Adrenal gland (tissue), 12 donors: ENCODE measurements around the gene PRTFDC1. TPM values are rescaled to one million over a fixed set of nuclear protein-coding genes. Genes with fewer than 3 reads are reported as not detected.
A peak's percentile ranks its signal among the peaks of the same experiment; 100 is the strongest.
"Not testable (repeated sequence)": the region's sequence is repeated elsewhere in the genome, so short reads cannot be mapped to it uniquely, and the experiment has no call there.

Experiments used
- DNase-seq, 7 donors: peaks; one replicate each; pipeline ENCODE4 v3.0.0-alpha.2; 2019 to 2020
- H3K27ac ChIP-seq, 5 donors: fragments of 200-600 bp; sonication (generic) in 4 of 5; 1 replicate in 3 of 5; 2 replicates in 2 of 5; pipeline versions ENCODE4 v1.5.1 to v1.8.0; 2016 to 2020; ENCODE audit warnings: mild to moderate bottlenecking in 1 of 5
- H3K27me3 ChIP-seq: fragments of 200-600 bp; 2 replicates; pipeline ENCODE4 v1.8.0; 2021
- H3K36me3 ChIP-seq, 2 donors: fragments of 200-600 bp; replicated peaks in 1 of 2; 1 replicate in 1 of 2; 2 replicates in 1 of 2; pipeline versions ENCODE4 v1.5.1 to v1.8.0; 2018 to 2022
- H3K4me1 ChIP-seq, 2 donors: fragments of 200-600 bp; replicated peaks in 1 of 2; 1 replicate in 1 of 2; 2 replicates in 1 of 2; pipeline versions ENCODE4 v1.5.1 to v1.8.0; 2018 to 2021
- H3K4me3 ChIP-seq, 4 donors: fragments of 200-600 bp; sonication (generic) in 3 of 4; one replicate each; pipeline ENCODE4 v1.5.1; 2016 to 2018
- H3K9me3 ChIP-seq, 3 donors: fragments of 200-600 bp; sonication (generic) in 1 of 3; replicated peaks in 1 of 3; 1 replicate in 2 of 3; 2 replicates in 1 of 3; pipeline versions ENCODE4 v1.5.1 to v1.8.0; 2016 to 2021
- CTCF ChIP-seq, 6 experiments: fragments of 450-650 bp in 4 of 6; fragments of 200-600 bp in 2 of 6; sonication (generic) in 1 of 6; IDR thresholded peaks; 1 replicate in 5 of 6; 2 replicates in 1 of 6; pipeline versions ENCODE4 v1.5.1 to v1.8.0; 2016 to 2021; ENCODE audit warnings: antibody characterized with exemption in 6 of 6, mild to moderate bottlenecking in 2 of 6, moderate library complexity in 1 of 6
- POLR2A ChIP-seq, 2 donors: fragments of 450-650 bp; IDR thresholded peaks; one replicate each; pipeline ENCODE4 v1.6.1; 2017; ENCODE audit warnings: antibody characterized with exemption in 2 of 2, mild to moderate bottlenecking in 2 of 2, moderate library complexity in 1 of 2
- WGBS, 4 donors: extraction: QIAGEN DNeasy Blood & Tissue Kit in 2 of 4; methylation state at CpG; one replicate each; pipeline versions ENCODE4 v1.1.5 to v1.1.7; 2013 to 2017; 5-methylcytosine and 5-hydroxymethylcytosine counted together
- intact Hi-C, 2 donors: fragments of 100-400 bp; cut with DNase I; formaldehyde crosslinking; loops; one replicate each; pipeline versions ENCODE4 v1.14.1 to v1.15.0; 2022 to 2023
- polyA plus RNA-seq, 3 donors: library from polyadenylated mRNA; stranded (reverse); fragments of 200-250 nt in 2 of 3; fragments of 350-450 nt in 1 of 3; fragmentation: Illumina TruSeq in 1 of 3; extraction: RNeasy Lipid Tissue Mini Kit (QIAGEN cat#74804) in 1 of 3; gene quantifications; one replicate each; pipeline ENCODE4 v1.2.3, GENCODE V29; 2013 to 2014
- total RNA-seq, 9 donors: library from RNA; depleted of rRNA in 4 of 9; stranded (reverse); fragments of >200 nt in 4 of 9; fragments of 120-200 nt in 1 of 9; fragmentation: NEBNext Ultra II Directional in 1 of 9; extraction: Animal tissue kit (Norgen Biotek cat#: 25700) in 1 of 9; gene quantifications; one replicate each; pipeline versions ENCODE4 v1.1.0 to v1.2.4, GENCODE V29; 2013 to 2023
- donor health status: healthy with polysubstance abuse.
- donor health status: Bipolar disorder and iron deficiency.
- donor health status: DM: yes; HTN: yes; CAD: no.
- donor health status: DM: no; HTN: no; CAD: no.
- donor health status: DM: no; HTN: no; CAD: no.
- donor health status: DM: yes; HTN: yes; CAD: no.

PRTFDC1 gene
- total and polyA plus RNA-seq, 12 donors: 13.5 to 56.5 (median 26.6) TPM

- Histone ChIP-seq H3K27ac (no peak overlapping the region), H3K27me3 (no peaks in the 10 kb centered on the region), H3K9me3 (no peaks in the 10 kb centered on the region), H3K36me3 (no peaks in the 10 kb centered on the region), H3K4me3 (no peak overlapping the region), H3K4me1 (peaks cover 7 to 25% of the 10 kb centered on the region in 2 donors)
- no peak for DNase-seq
- 94 to 98% (median 95%) methylated on average over 4 of the region's 4 CpGs for WGBS, 4 donors
- intact Hi-C loops: no loop called here
- TF ChIP-seq CTCF (IDR thresholded peaks at IDR 0.05): no peak
Measured at GRCh38 chr10:24925799-24926198, 26.6 kb downstream of the PRTFDC1 start.

GRCh38 chr10:24924483-24924882 lies 27.9 kb downstream of the PRTFDC1 start:
- H3K27ac ChIP-seq, H3K9me3 ChIP-seq, DNase-seq, H3K4me3 ChIP-seq, intact Hi-C loops, H3K27me3 ChIP-seq, H3K36me3 ChIP-seq: not testable (repeated sequence)
- H3K4me1 ChIP-seq: peaks cover 8 to 19% of the 10 kb centered on the region in 2 donors

- Histone ChIP-seq H3K27ac (peak overlapping the region in 1 of 5 donors; percentile 7), H3K4me1 (peaks cover 8 to 15% of the 10 kb centered on the region in 2 donors)
- H3K27me3 ChIP-seq, H3K36me3 ChIP-seq, intact Hi-C loops, DNase-seq, H3K9me3 ChIP-seq, H3K4me3 ChIP-seq: not testable (repeated sequence)
- WGBS, 4 donors: 81 to 98% (median 94%) methylated on average over 5 to 6 of the region's 6 CpGs
Measured at GRCh38 chr10:24922222-24922868, 30.1 kb downstream of the PRTFDC1 start.

- peak; percentile 78 to 94 (median 91) for DNase-seq
- H3K27ac ChIP-seq: peak overlapping the region; percentile 16 to 81 (median 77)
- no peak for TF ChIP-seq POLR2A (IDR thresholded peaks at IDR 0.05)
- intact Hi-C loops: no loop called here
- no peak overlapping the region for H3K4me3 ChIP-seq
- peaks cover 8 to 15% of the 10 kb centered on the region in 2 donors for H3K4me1 ChIP-seq
- H3K36me3 ChIP-seq: no peaks in the 10 kb centered on the region
- WGBS, 4 donors: 30 to 38% (median 33%) methylated on average over 7 of the region's 7 CpGs
- no peaks in the 10 kb centered on the region for H3K9me3 ChIP-seq
- H3K27me3 ChIP-seq: no peaks in the 10 kb centered on the region
Measured at GRCh38 chr10:24920907-24921881, 31.2 kb downstream of the PRTFDC1 start.

GRCh38 chr10:24920192-24920591 lies 32.2 kb downstream of the PRTFDC1 start:
- peaks cover 8 to 18% of the 10 kb centered on the region in 2 donors for H3K4me1 ChIP-seq
- H3K9me3 ChIP-seq, intact Hi-C loops, H3K36me3 ChIP-seq, DNase-seq, H3K27me3 ChIP-seq, H3K27ac ChIP-seq, H3K4me3 ChIP-seq: not testable (repeated sequence)
- WGBS, 4 donors: 97 to 100% (median 99%) methylated on average over 2 of the region's 2 CpGs

GRCh38 chr10:24919629-24920028 lies 32.8 kb downstream of the PRTFDC1 start:
- peaks cover 11 to 23% of the 10 kb centered on the region in 2 donors for H3K4me1 ChIP-seq
- H3K9me3 ChIP-seq, DNase-seq, intact Hi-C loops, H3K27me3 ChIP-seq, H3K4me3 ChIP-seq, H3K27ac ChIP-seq, H3K36me3 ChIP-seq: not testable (repeated sequence)
- 95 to 100% (median 97%) methylated on average over 1 of the region's 1 CpG for WGBS, 4 donors
